Peyer's patch (tissue), 4 donors: ENCODE data around the gene C12orf76. TPM values are rescaled to one million over a fixed set of nuclear protein-coding genes. Genes with fewer than 3 reads are reported as not detected.
A peak's percentile ranks its signal among the peaks of the same experiment; 100 is the strongest.

Experiments
- DNase-seq, 3 donors: peaks; one replicate each; pipeline ENCODE4 v3.0.0-alpha.2; 2017 to 2019
- H3K27ac ChIP-seq, 4 donors: fragments of 200-600 bp; sonication (generic); one replicate each; pipeline ENCODE4 v1.5.1; 2016 to 2019
- H3K27me3 ChIP-seq, 2 donors: fragments of 200-600 bp; sonication (generic); one replicate each; pipeline ENCODE4 v1.5.1; 2019
- H3K36me3 ChIP-seq, 3 donors: fragments of 200-600 bp; sonication (generic); one replicate each; pipeline ENCODE4 v1.5.1; 2016 to 2019
- H3K4me1 ChIP-seq, 4 donors: fragments of 200-600 bp; sonication (generic); one replicate each; pipeline ENCODE4 v1.5.1; 2016 to 2019
- H3K4me3 ChIP-seq, 4 donors: fragments of 200-600 bp; sonication (generic); 1 replicate in 3 of 4; 2 replicates in 1 of 4; pipeline ENCODE4 v1.5.1; 2016 to 2019; ENCODE audit warnings: mild to moderate bottlenecking in 1 of 4
- H3K9me3 ChIP-seq, 4 donors: fragments of 200-600 bp; sonication (generic); one replicate each; pipeline ENCODE4 v1.5.1; 2016 to 2019; ENCODE audit warnings: mild to moderate bottlenecking in 1 of 4
- CTCF ChIP-seq, 6 experiments: fragments of 450-650 bp in 4 of 6; fragments of 200-600 bp in 2 of 6; sonication (generic) in 1 of 6; IDR thresholded peaks; one replicate each; pipeline ENCODE4 v1.5.1; 2017 to 2019; ENCODE audit warnings: antibody characterized with exemption in 6 of 6, mild to moderate bottlenecking in 3 of 6, moderate library complexity in 1 of 6
- POLR2A ChIP-seq, 2 donors: fragments of 450-650 bp; IDR thresholded peaks; one replicate each; pipeline ENCODE4 v1.5.1; 2017; ENCODE audit warnings: antibody characterized with exemption in 2 of 2, mild to moderate bottlenecking in 2 of 2, moderate library complexity in 2 of 2
- total RNA-seq, 4 donors: library from RNA; depleted of rRNA; stranded (reverse); fragments of >200 nt; gene quantifications; one replicate each; pipeline ENCODE4 v1.1.0, GENCODE V29; 2016

The C12orf76 gene
- total RNA-seq, 4 donors from 2014 or later = 14.9 to 23.1 (median 17.5) TPM

DNA sequence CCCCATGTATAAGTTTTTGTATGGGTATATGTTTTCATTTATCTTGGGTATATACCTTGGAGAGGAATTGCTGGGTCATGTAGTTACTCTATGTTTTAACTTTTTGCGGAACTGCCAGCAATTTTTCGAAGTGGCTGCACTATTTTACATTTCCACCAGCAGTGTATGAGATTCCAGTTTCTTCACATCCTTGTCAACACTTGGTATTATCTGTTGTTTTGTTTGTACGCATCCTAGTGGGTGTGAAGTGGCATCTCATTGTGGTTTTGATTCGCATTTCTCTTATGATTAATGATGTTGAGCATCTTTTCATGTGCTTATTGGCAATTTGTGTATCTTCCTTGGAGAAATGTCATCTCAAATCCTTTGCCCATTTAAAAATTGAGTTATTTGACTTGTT, 42.2 kb downstream of the C12orf76 start:
- TF ChIP-seq CTCF (IDR thresholded peaks at IDR 0.05) (no peak), POLR2A (IDR thresholded peaks at IDR 0.05) (no peak)
- DNase-seq = no peak
- Histone ChIP-seq H3K4me1 (peaks cover 0 to 31% (median 12%) of the 10 kb centered on the region in 4 donors), H3K27me3 (no peaks in the 10 kb centered on the region), H3K36me3 (peaks cover 0 to 7% (median 0%) of the 10 kb centered on the region in 3 donors), H3K4me3 (no peak overlapping the region), H3K9me3 (no peaks in the 10 kb centered on the region), H3K27ac (peak overlapping the region in 2 of 4 donors; percentile 35 to 92)

DNA sequence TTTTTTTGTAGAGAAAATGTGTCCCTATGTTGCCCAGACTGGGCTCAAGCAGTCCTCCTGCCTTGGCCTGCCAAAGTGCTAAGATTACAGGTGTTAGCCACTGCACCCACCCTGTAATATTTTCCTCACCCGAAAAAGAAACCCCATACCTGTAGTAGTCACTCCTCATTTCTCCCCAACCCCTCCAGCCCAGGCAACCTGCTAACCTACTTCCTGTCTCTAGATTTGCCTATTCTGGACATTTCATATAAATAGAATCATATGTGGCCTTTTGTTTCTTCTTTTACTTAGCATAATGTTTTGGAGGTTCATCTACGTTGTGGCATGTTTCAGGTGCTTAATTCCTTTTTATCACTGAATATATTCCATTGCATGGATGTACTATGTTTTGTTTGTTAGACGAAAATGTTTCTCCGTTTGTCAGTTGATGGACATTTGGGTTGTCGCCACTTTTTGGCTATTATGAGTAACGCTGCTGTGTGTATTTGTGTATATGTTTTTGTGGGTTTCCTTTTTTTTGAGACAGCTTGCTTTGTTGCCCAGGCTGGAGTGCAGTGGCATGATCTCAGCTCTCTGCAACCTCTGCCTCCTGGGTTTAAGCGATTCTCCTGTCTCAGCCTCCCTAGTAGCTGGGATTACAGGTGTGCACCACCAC, 42.9 kb downstream of the C12orf76 start:
- H3K36me3 ChIP-seq = peaks cover 0 to 7% (median 0%) of the 10 kb centered on the region in 3 donors
- no peaks in the 10 kb centered on the region for H3K9me3 ChIP-seq
- TF ChIP-seq CTCF (IDR thresholded peaks at IDR 0.05) = no peak
- TF ChIP-seq POLR2A (IDR thresholded peaks at IDR 0.05) = no peak
- H3K27me3 ChIP-seq = no peaks in the 10 kb centered on the region
- peak in 2 of 3 donors; percentile 62 to 67 for DNase-seq
- peaks cover 0 to 32% (median 9%) of the 10 kb centered on the region in 4 donors for H3K4me1 ChIP-seq
- peak overlapping the region in 1 of 4 donors; percentile 13 for H3K4me3 ChIP-seq
- peak overlapping the region in 2 of 4 donors; percentile 35 to 92 for H3K27ac ChIP-seq

DNA sequence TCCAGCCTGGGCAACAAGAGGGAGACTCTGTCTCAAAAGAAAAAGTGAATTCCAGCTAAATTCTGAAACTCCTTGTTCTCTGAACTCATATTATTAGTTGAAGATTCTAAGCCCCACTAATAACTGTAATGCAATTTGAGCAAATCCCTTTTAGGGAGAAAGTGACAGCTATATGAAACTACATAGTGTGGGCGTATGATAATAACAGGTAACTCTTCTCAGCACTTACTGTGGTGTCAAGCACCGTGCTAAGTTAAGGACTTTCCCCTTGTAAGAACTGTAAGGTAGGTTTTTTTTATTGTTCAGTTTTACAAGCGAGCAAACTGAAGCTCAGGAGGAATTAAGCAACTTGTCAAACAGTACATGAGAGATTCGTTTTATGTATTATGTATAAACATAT, 43.7 kb downstream of the C12orf76 start:
- no peak overlapping the region for H3K4me3 ChIP-seq
- no peaks in the 10 kb centered on the region for H3K9me3 ChIP-seq
- H3K4me1 ChIP-seq = peaks cover 0 to 37% (median 7%) of the 10 kb centered on the region in 4 donors
- no peaks in the 10 kb centered on the region for H3K27me3 ChIP-seq
- peaks cover 0 to 7% (median 0%) of the 10 kb centered on the region in 3 donors for H3K36me3 ChIP-seq
- no peak for DNase-seq
- peak overlapping the region in 2 of 4 donors; percentile 35 to 92 for H3K27ac ChIP-seq
- TF ChIP-seq POLR2A (IDR thresholded peaks at IDR 0.05) = no peak
- no peak for TF ChIP-seq CTCF (IDR thresholded peaks at IDR 0.05)

DNA sequence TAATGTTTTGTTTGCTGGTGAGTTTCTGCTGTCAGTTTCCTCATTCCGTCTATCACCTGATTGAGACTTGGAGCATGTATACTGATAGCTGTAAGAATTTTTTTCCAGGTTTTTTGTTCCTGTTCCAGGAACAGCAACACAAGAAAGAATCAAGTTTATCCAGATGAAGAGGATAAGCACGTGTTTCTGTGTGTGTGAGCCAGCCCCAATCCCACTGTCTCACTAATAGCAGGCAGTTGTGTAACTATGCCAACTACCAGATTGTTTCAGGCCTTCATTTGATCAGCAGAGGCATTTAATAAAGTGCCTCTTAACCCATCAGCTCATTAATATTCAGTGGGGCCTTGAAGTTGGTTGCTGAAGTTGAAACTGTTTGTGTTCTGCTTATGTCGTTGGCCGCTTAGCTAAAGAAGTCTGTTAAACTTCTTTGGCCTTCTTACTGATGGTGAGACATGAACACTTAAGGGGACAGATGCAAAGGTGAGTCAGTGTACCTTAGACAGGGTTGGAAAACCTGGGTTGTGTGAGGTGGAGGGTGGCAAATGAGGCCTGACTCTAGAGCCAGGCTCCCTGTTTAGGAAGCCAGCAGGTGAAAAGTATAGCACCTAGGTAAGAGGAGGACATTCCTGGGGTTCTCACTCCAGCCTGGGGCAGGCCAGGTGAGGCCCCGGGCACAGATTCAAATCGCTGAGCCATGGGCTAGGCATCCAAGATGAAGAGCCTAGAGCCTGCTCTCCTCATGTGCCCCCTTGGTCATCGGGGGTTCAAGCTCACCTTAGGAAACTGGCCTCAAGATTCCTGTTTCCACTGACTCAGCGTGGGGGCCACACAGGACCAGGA, 45.4 kb downstream of the C12orf76 start:
- H3K27ac ChIP-seq = peak overlapping the region in 3 of 4 donors; percentile 5 to 92 (median 11)
- H3K4me3 ChIP-seq = no peak overlapping the region
- no peaks in the 10 kb centered on the region for H3K27me3 ChIP-seq
- peaks cover 0 to 45% (median 9%) of the 10 kb centered on the region in 4 donors for H3K4me1 ChIP-seq
- peaks cover 0 to 7% (median 0%) of the 10 kb centered on the region in 3 donors for H3K36me3 ChIP-seq
- H3K9me3 ChIP-seq = no peaks in the 10 kb centered on the region
- DNase-seq = no peak
- no peak for TF ChIP-seq POLR2A (IDR thresholded peaks at IDR 0.05)
- no peak for TF ChIP-seq CTCF (IDR thresholded peaks at IDR 0.05)

DNA sequence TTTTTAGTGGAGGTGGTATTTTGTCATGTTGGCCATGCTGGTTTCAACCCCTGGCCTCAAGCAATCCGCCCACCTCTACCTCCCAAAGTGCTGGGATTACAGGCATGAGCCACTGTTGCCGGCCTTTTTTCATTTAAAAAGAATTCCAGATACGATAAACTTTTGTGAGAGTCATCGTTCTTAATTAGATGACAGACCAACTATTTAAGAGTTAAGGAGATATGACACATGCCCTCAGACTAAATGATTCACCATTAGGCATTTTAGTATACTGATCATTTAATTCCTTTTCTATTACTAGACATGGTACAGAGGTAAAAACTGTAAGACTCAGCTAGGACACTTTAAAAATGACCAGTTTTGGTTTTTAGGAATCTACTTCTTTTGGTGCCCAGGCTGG, 46.7 kb downstream of the C12orf76 start:
- Histone ChIP-seq H3K27ac (peak overlapping the region in 1 of 4 donors; percentile 92), H3K9me3 (no peaks in the 10 kb centered on the region), H3K4me1 (peaks cover 0 to 45% (median 9%) of the 10 kb centered on the region in 4 donors), H3K27me3 (no peaks in the 10 kb centered on the region), H3K36me3 (peaks cover 0 to 7% (median 0%) of the 10 kb centered on the region in 3 donors), H3K4me3 (no peak overlapping the region)
- DNase-seq = no peak
- no peak for TF ChIP-seq POLR2A (IDR thresholded peaks at IDR 0.05)
- TF ChIP-seq CTCF (IDR thresholded peaks at IDR 0.05) = no peak
